RWPE2 (cell line): ENCODE data around the gene GAL3ST3.

Source experiments
- ATAC-seq: fragments of 200-7000 bp; cut with Tn5 transposase; 3 replicates; pipeline ENCODE4 v1.9.1; 2021; ENCODE audit warnings: low read depth
- DNase-seq: peaks from one replicate; pipeline ENCODE4 v3.0.0-alpha.2; 2020; ENCODE audit warnings: low spot score
- H3K27ac ChIP-seq: fragments of 450-650 bp; 2 replicates; pipeline ENCODE4 v1.5.1; 2017; ENCODE audit warnings: mild to moderate bottlenecking; ENCODE audit not compliant: poor library complexity, severe bottlenecking
- H3K27me3 ChIP-seq: fragments of 250-450 bp; sonication (Bioruptor Pico); 2 replicates; pipeline ENCODE4 v1.5.1; 2021; ENCODE audit warnings: mild to moderate bottlenecking, moderate library complexity; ENCODE audit not compliant: insufficient read depth, poor library complexity, severe bottlenecking
- H3K36me3 ChIP-seq: fragments of 250-450 bp; sonication (Bioruptor Pico); 2 replicates; pipeline ENCODE4 v1.5.1; 2020; ENCODE audit warnings: low read depth, mild to moderate bottlenecking, moderate library complexity
- H3K4me1 ChIP-seq: fragments of 250-450 bp; sonication (Bioruptor Pico); 2 replicates; pipeline ENCODE4 v1.5.1; 2021; ENCODE audit warnings: mild to moderate bottlenecking, moderate library complexity; ENCODE audit not compliant: insufficient read depth, poor library complexity, severe bottlenecking
- H3K4me3 ChIP-seq: fragments of 250-450 bp; sonication (Bioruptor Pico); 2 replicates; pipeline ENCODE4 v1.5.1; 2021; ENCODE audit warnings: mild to moderate bottlenecking, moderate library complexity; ENCODE audit not compliant: severe bottlenecking
- H3K9me3 ChIP-seq: fragments of 250-450 bp; sonication (Bioruptor Pico); 2 replicates; pipeline ENCODE4 v1.5.1; 2021; ENCODE audit warnings: mild to moderate bottlenecking, moderate library complexity; ENCODE audit not compliant: severe bottlenecking
- CTCF ChIP-seq: fragments of 450-650 bp; IDR thresholded peaks from one replicate; pipeline ENCODE4 v1.5.1; 2017; ENCODE audit warnings: mild to moderate bottlenecking, moderate library complexity; ENCODE audit not compliant: poor library complexity, severe bottlenecking

GAL3ST3 gene

GRCh38 chr11:66020212-66020611 is 28.7 kb downstream of the GAL3ST3 start:
- ATAC-seq (no peak), DNase-seq (peak; percentile 60)
- H3K27ac ChIP-seq, result peak overlapping the region; percentile 49
- H3K27me3 ChIP-seq, result no peaks in the 10 kb centered on the region
- H3K9me3 ChIP-seq, result no peaks in the 10 kb centered on the region
- H3K4me3 ChIP-seq, result no peak overlapping the region
- no peaks in the 10 kb centered on the region for H3K36me3 ChIP-seq
- no peak for TF ChIP-seq CTCF
- peaks cover 20% of the 10 kb centered on the region for H3K4me1 ChIP-seq

GRCh38 chr11:66017321-66017720 is 31.6 kb downstream of the GAL3ST3 start:
- Histone ChIP-seq H3K27me3 (no peaks in the 10 kb centered on the region), H3K27ac (no peak overlapping the region), H3K36me3 (no peaks in the 10 kb centered on the region), H3K9me3 (no peaks in the 10 kb centered on the region), H3K4me1 (peaks cover 33% of the 10 kb centered on the region), H3K4me3 (no peak overlapping the region)
- no peak for ATAC-seq
- no peak for TF ChIP-seq CTCF
- DNase-seq, result no peak

GRCh38 chr11:66016793-66017177 is 32.2 kb downstream of the GAL3ST3 start:
- no peak for ATAC-seq

GRCh38 chr11:66015936-66016792 is 32.8 kb downstream of the GAL3ST3 start:
- Histone ChIP-seq H3K4me1 (peaks cover 38% of the 10 kb centered on the region), H3K27me3 (no peaks in the 10 kb centered on the region), H3K27ac (peak overlapping the region; percentile 75), H3K9me3 (no peaks in the 10 kb centered on the region), H3K36me3 (no peaks in the 10 kb centered on the region), H3K4me3 (no peak overlapping the region)
- ATAC-seq, result no peak
- peak; percentile 50 for DNase-seq
- no peak for TF ChIP-seq CTCF

More at GRCh38 chr11:66016793-66017177, 32.2 kb downstream of the GAL3ST3 start:
- Histone ChIP-seq H3K27me3 (no peaks in the 10 kb centered on the region), H3K9me3 (no peaks in the 10 kb centered on the region), H3K36me3 (no peaks in the 10 kb centered on the region), H3K4me3 (no peak overlapping the region), H3K4me1 (peaks cover 38% of the 10 kb centered on the region), H3K27ac (peak overlapping the region; percentile 75)
- peak; percentile 66 for DNase-seq
- no peak for TF ChIP-seq CTCF

- peak; percentile 16; the same call in 2 of the 3 replicates for ATAC-seq
- peaks cover 32% of the 10 kb centered on the region for H3K4me1 ChIP-seq
- no peaks in the 10 kb centered on the region for H3K9me3 ChIP-seq
- H3K27me3 ChIP-seq, result no peaks in the 10 kb centered on the region
- peak; percentile 55 for DNase-seq
- H3K4me3 ChIP-seq, result no peak overlapping the region
- no peak for TF ChIP-seq CTCF
- no peaks in the 10 kb centered on the region for H3K36me3 ChIP-seq
- peak overlapping the region; percentile 75 for H3K27ac ChIP-seq
Measured at GRCh38 chr11:66015454-66015881, 33.5 kb downstream of the GAL3ST3 start.
